ENCODE measurements around the gene BRAF.

GRCh38 chr7:140924019-140924820 lies 509 bp downstream of the BRAF start:
- TF ChIP-seq CTCF (IDR thresholded peaks at IDR 0.05) (peak; percentile 12 to 43 (median 28)), POLR2A (IDR thresholded peaks at IDR 0.05) (no peak)

All from transverse colon (tissue), 3 donors.